Pancreas (tissue), 10 donors: Measurements from ENCODE around the gene PCSK1N. TPM values are rescaled to one million over a fixed set of nuclear protein-coding genes. Genes with fewer than 3 reads are reported as not detected.

Experiments used
- ATAC-seq, 4 donors: fragments of 200-7000 bp; cut with Tn5 transposase; one replicate each; pipeline versions ENCODE4 v1.8.0 to v1.9.1; 2020; ENCODE audit warnings: mild to moderate bottlenecking in 4 of 4, moderate library complexity in 4 of 4
- DNase-seq, 6 donors: peaks; one replicate each; pipeline ENCODE4 v3.0.0-alpha.2; 2020
- FAIRE-seq: peaks from 2 replicates; lab custom pipeline; 2012; peaks lifted over from hg19 to GRCh38; lab: Jason Lieb, UNC
- H3K27ac ChIP-seq, 4 donors: fragments of 200-600 bp; sonication (generic); 1 replicate in 3 of 4; 2 replicates in 1 of 4; pipeline versions ENCODE4 v1.5.0 to v1.8.0; 2020
- H3K27me3 ChIP-seq, 4 donors: fragments of 200-600 bp; one replicate each; pipeline ENCODE4 v1.8.0; 2021
- H3K36me3 ChIP-seq, 3 donors: fragments of 200-600 bp; sonication (generic) in 1 of 3; one replicate each; pipeline versions ENCODE4 v1.5.0 to v1.8.0; 2020 to 2021
- H3K4me1 ChIP-seq, 3 donors: fragments of 200-600 bp; one replicate each; pipeline ENCODE4 v1.8.0; 2021
- H3K4me3 ChIP-seq, 4 donors: fragments of 200-600 bp; sonication (generic) in 2 of 4; one replicate each; pipeline versions ENCODE4 v1.5.0 to v1.8.0; 2020 to 2021
- H3K9me3 ChIP-seq, 4 donors: fragments of 200-600 bp; one replicate each; pipeline ENCODE4 v1.8.0; 2021
- CTCF ChIP-seq, 4 donors: fragments of 200-600 bp; sonication (generic) in 3 of 4; IDR thresholded peaks; one replicate each; pipeline versions ENCODE4 v1.5.0 to v1.8.0; 2021; ENCODE audit warnings: antibody characterized with exemption in 4 of 4
- WGBS, 2 donors: extraction: QIAGEN DNeasy Blood & Tissue Kit; methylation state at CpG; one replicate each; pipeline ENCODE4 v1.1.7; 2013; 5-methylcytosine and 5-hydroxymethylcytosine counted together
- intact Hi-C, 3 donors: fragments of 100-400 bp; cut with DNase I; formaldehyde crosslinking; loops; one replicate each; pipeline versions ENCODE4 v1.11.1 to v1.14.2; 2022
- polyA plus RNA-seq, 2 donors: library from polyadenylated mRNA; stranded (reverse); fragments of 200-250 nt; gene quantifications; one replicate each; pipeline ENCODE4 v1.2.3, GENCODE V29; 2013
- total RNA-seq, 6 donors: library from RNA; stranded (reverse); fragmentation: NEBNext Ultra II Directional in 4 of 6; extraction: Animal tissue kit (Norgen Biotek cat#: 25700) in 4 of 6; gene quantifications; one replicate each; pipeline versions ENCODE4 v1.2.1 to v1.2.4, GENCODE V29; 2021 to 2023
- donor health status: healthy with polysubstance abuse.
- donor health status: DM: no; HTN: no; CAD: no; lungs with moderate emphysema.
- donor health status: DM: no; HTN: no; CAD: no.
- donor health status: control.
- donor health status: control.
- donor health status: Bipolar disorder and iron deficiency.
- donor health status: DM: yes; HTN: yes; CAD: no.
- donor health status: DM: no; HTN: no; CAD: no.
- donor health status: DM: no; HTN: no; CAD: no.
- donor health status: DM: yes; HTN: yes; CAD: no.

Gene PCSK1N
- total and polyA plus RNA-seq, 8 donors = 10.3 to 368 (median 34.7) TPM

- Histone ChIP-seq H3K4me3 (no peak overlapping the region), H3K9me3 (no peaks in the 10 kb centered on the region), H3K36me3 (no peaks in the 10 kb centered on the region), H3K4me1 (no peaks in the 10 kb centered on the region), H3K27ac (no peak overlapping the region), H3K27me3 (peaks cover 0 to 7% (median 0%) of the 10 kb centered on the region in 4 donors)
- DNase-seq = peak in 1 of 6 donors; percentile 38
- ATAC-seq = no peak
- no peak for FAIRE-seq
- 77 to 80% methylated on average over 10 to 11 of the region's 11 CpGs for WGBS, 2 donors
- intact Hi-C loops = no loop called here
- TF ChIP-seq CTCF (IDR thresholded peaks at IDR 0.05) = no peak
Measured at GRCh38 chrX:48791063-48791820, 44.2 kb downstream of the PCSK1N start.

GRCh38 chrX:48790477-48790876 is 44.9 kb downstream of the PCSK1N start:
- WGBS, 2 donors = 43 to 46% methylated on average over 5 of the region's 5 CpGs
- TF ChIP-seq CTCF (IDR thresholded peaks at IDR 0.05) = no peak
- no peak for DNase-seq
- Histone ChIP-seq H3K27ac (no peak overlapping the region), H3K4me3 (no peak overlapping the region), H3K4me1 (no peaks in the 10 kb centered on the region), H3K9me3 (no peaks in the 10 kb centered on the region), H3K27me3 (peaks cover 0 to 7% (median 0%) of the 10 kb centered on the region in 4 donors), H3K36me3 (no peaks in the 10 kb centered on the region)
- FAIRE-seq = no peak
- intact Hi-C loops = no loop called here
- ATAC-seq = no peak

- Histone ChIP-seq H3K27me3 (peaks cover 0 to 7% (median 0%) of the 10 kb centered on the region in 4 donors), H3K27ac (no peak overlapping the region), H3K4me3 (no peak overlapping the region), H3K4me1 (no peaks in the 10 kb centered on the region), H3K36me3 (no peaks in the 10 kb centered on the region), H3K9me3 (no peaks in the 10 kb centered on the region)
- FAIRE-seq (no peak), ATAC-seq (no peak), DNase-seq (peak in 1 of 6 donors; percentile 21)
- intact Hi-C loops = no loop called here
- 44 to 66% methylated on average over 7 of the region's 7 CpGs for WGBS, 2 donors
- TF ChIP-seq CTCF (IDR thresholded peaks at IDR 0.05) = no peak
Measured at GRCh38 chrX:48789366-48790220, 45.8 kb downstream of the PCSK1N start.

- no peaks in the 10 kb centered on the region for H3K36me3 ChIP-seq
- intact Hi-C loops = no loop called here
- TF ChIP-seq CTCF (IDR thresholded peaks at IDR 0.05) = no peak
- FAIRE-seq = no peak
- no peak overlapping the region for H3K27ac ChIP-seq
- H3K4me3 ChIP-seq = no peak overlapping the region
- H3K4me1 ChIP-seq = no peaks in the 10 kb centered on the region
- no peaks in the 10 kb centered on the region for H3K9me3 ChIP-seq
- DNase-seq = no peak
- no peak for ATAC-seq
- H3K27me3 ChIP-seq = peaks cover 0 to 7% (median 0%) of the 10 kb centered on the region in 4 donors
- WGBS, 2 donors = 35 to 41% methylated on average over 17 of the region's 17 CpGs
Measured at GRCh38 chrX:48787505-48788443, 47.6 kb downstream of the PCSK1N start.
